HG02981 (cell line): Measurements from ENCODE around the gene CCDC152.
"Not testable (repeated sequence)": the region's sequence is repeated elsewhere in the genome, so short reads cannot be mapped to it uniquely, and the experiment has no call there.

ENCODE experiments used
- ATAC-seq: cut with Tn5 transposase; IDR thresholded peaks from one replicate; pipeline ENCODE4 v1.9.1; 2021; ENCODE audit warnings: mild to moderate bottlenecking, moderate library complexity; ENCODE audit not compliant: unreplicated experiment

CCDC152 gene

DNA sequence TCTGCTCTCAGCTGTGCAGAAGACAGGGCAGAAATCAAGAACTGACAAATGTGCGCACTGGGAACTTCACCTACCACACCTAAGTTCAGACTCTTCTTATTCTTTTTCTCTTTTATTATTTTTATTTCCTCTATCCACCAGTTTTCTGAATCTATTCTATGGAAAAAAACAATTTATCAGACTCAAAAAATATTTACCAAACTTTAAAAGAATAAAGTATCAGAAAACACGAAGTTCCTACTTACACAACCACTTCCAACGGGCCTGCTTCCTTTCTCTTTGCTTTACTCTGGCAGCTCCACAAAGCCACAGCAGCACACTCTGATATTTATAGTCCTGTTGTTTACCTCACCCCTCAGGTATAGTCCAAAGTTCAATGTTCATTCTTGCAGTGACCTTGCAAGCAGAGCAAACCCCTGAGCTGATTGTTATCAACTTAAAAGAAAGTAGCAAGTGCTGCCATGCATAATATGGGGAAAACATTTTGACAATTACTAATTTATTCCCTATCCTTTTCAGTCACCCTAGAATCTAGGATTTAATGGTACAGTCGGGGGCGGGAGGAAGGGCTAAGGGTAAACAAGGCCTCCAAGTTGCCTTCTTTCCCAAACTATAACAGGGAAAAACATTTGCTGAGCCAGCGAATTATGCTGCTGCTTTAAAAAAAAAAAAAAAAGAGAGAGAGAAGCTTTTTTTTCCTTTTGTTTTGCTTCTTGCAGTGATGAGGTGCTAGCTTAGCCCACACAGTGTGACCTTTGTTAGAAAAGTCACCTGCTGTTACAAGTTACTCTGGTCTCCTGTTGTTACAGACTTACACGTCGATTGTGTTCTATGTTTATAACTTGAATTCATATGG is 55.2 kb downstream of the CCDC152 start, which contains the start of gene SELENOP:
TSS of gene SELENOP (minus strand) at position 302 of the 856 bp plus-strand sequence. CDS start 3,539 bp downstream, outside the sequence.
- ATAC-seq: no peak

DNA sequence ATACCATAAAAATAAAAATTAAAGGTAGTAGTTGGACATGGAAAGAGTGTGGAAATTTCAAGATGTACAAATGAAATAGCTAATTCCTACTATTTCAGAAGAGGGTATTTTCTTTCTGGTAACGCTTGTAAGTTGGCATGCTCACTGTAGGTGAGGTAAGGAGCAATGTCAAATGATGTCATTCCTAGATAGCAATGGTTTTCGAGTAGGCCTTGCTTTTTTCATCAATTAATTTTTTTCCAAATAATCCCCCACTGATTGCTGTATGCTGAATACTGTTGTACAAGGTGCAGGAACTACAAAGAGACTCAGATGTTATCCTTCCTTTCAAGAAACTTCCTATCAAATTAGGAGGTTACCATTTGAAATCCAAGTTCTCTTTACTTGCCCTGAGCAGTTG is 56.0 kb downstream of the CCDC152 start:
- no peak for ATAC-seq

DNA sequence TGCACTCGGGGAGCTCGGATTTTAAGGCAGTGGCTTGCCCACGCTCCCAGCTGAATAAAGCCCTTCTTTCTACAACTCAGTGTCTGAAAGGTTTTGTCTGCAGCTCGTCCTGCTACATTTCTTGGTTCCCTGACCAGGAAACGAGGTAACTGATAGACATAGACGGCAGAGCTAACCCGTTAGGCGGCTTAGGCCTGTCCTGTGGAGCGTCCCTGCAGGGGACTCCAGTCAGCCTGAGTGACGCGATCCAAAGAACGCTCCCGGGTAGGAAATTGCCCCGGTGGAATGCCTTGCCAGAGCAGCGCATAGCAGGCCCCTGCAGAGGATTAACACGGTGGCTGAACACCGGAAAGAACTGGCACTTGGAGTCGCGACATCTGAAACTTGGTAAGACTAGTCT is 56.9 kb downstream of the CCDC152 start:
- ATAC-seq: no peak

DNA sequence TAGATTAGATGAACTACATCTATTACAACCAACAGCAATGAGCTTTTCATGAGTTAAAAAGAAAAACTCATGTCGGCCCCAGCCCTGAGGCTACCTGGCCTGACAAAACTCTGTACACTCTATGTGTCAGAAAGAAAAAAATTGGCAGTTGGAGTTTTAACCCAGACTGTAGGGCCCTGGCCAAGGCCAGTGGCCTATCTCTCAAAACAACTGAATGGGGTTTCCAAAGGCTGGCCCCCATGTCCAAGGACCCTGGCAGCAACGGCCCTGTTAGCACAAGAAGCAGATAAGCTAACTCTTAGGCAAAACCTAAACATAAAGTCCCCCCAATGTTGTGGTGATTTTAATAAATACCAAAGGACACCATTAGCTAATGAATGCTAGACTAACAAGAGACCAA is 59.9 kb downstream of the CCDC152 start:
- ATAC-seq: not testable (repeated sequence)

DNA sequence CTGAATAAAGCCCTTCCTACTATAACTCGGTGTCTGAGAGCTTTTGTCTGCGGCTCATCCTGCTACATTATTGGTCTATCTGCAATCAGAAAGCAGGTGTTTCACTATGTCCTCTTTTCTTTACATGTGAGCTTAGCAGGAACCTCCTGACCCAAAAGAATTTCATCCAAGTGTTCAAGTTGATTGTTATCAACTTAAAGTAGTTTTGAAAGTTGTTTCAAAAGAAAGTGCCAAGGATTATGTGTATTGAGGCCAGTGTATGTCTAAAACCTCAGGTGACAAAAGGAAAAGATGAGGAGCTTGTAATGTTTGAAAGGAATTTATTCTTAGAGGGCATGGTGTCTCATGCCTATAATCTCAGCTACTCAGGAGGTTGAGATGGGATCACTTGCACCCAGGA is 63.1 kb downstream of the CCDC152 start:
- ATAC-seq: no peak

DNA sequence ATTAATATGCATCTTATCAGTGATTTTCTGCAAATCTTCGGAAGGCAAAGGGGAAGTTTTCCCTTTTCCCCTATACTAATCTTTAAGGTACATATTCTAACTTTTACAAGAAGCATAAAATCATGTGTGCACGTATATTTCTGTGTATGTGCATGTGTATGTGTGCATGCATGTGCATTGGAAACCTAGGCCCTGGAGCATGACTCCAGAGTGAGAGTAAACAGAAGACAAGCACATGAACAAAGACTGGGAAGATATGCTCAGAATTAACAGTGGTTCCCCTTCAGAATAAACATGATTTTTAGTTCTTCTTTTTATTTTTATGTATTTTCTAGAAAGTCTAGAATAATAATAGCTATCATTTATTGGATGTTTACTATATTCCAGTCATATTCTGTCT is 65.9 kb downstream of the CCDC152 start:
- ATAC-seq: no peak

DNA sequence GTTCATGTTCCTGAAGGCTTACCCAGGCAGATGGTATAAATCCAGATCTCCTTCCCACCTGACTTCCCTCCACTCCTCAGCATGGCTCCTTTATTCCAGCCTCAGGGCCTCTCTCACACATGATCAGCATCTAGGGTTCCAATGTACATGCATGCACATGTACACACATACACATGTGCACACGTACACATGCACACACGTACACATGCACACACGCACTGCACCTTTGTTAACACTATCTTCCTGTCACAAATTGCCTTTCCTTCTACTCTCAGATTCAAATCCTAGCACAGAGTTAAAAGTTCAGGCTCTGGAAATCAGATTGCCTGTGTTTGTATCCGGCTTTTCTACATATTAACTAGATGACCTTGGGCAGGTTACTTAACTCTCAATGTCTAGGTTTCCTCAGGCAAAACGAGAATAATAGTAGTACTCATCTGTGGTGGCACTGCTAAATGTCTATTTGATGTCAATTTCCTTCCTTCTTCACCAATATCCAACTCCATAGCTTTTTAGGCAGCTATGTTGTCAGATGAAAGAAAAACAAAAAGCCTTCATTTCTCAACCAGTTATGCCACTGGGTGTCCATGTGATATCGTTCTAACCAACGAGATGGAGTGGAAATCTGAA is 67.8 kb downstream of the CCDC152 start:
- no peak for ATAC-seq

DNA sequence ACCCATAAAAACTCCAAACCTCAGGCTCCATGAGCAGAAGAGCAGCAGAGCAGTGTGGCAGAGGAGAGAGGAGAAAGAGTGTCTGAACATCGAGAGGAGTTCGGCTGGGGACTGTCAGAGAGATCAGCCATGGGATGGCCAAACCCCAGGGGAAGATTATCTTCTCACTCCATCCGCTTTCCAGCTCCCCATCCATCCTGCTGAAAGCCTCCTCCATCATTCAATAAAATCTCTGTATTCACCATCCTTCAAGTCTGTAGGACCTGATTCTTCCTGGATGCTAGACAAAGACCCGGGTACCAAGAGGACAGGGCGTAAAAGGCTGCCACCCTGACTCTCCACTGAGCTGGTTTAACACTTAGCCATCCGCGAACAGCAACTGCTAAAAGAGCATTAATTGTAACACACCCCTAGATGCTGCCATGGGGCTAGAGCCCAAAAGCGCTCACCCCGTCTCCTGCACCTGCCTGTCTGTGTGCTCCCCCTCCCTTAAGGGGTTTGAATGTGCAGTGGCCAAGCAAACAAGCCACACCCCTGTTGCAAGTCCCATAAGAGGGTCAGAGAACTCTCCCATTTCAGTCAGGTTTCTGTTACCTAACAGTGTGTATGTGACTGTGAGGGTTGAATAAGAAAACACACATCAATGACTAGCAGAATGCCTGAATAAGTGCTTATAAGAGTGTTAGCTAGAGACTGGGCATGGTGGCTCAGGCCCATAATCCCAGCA is 69.0 kb downstream of the CCDC152 start:
- ATAC-seq: no peak

DNA sequence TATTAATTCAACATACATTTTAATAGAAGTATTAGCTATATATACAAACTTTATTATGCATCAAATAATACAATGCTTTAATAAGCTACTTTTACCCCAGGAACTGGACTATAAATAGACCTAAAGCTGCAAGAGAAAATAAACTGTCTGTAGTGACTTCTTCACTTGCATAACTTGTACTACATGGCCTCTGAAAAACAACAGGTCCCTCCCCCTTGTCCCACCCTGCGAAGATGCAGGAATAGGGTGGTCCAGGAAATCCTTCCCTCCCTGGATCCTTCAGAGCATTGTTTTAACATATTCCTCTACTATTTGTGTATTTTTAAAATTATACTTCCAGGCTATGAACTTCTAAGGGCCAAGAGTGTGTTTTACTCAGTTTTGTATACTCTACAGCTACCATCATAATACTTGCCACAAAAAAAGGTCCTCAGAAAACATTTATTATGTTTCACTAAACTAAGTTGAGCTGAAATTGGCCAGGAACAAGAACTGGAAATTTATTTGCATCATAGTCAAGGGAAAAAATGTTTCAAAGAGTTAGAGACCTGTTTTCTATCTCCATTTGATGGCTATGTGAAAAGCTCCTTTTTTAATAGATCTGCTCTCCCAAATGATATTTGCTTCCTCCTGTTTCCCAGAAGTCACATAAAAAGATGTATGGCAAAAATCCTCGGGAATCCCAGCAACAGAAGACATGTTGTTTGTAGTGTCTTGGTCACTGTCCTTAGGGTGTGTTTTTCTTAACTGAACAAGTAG is 70.3 kb downstream of the CCDC152 start:
- ATAC-seq: no peak

DNA sequence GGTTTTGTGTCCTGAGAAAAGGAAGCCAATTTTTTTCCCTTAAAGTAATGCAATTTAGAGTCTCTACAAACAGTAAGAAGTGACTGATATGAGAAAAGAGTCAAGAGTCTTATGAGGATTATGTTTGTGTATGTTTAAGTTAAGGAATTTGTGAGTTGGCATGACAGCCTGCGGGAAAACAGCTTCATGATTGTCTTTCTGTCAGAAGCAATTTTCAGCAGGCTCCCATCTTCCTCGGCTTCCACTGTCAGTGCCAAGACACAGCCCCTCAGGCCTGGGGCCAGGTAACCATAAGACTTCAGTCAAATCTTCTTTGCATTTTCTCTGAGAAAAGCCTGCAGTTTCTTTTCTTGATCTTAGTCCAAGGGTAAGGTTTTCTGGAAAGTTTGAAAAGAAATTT is 72.1 kb downstream of the CCDC152 start:
- no peak for ATAC-seq

DNA sequence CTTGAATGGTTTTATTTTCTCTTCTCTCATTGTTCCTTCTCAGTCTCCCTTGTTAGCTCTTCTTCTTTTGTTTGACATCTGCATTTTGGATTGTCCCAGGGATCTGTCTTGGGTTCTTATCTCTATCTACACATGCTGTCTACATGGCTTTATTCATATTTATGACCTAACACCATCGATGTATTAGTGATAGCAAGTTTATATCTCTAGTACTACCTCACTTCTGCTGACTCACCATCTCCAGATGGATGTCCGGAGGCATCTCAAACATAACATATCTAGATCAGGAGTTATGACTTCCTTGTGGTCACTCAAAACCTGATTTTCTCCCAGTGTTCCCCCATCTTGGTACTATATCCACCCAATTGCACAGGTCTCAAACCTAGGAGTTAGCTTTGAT is 74.3 kb downstream of the CCDC152 start:
- no peak for ATAC-seq

DNA sequence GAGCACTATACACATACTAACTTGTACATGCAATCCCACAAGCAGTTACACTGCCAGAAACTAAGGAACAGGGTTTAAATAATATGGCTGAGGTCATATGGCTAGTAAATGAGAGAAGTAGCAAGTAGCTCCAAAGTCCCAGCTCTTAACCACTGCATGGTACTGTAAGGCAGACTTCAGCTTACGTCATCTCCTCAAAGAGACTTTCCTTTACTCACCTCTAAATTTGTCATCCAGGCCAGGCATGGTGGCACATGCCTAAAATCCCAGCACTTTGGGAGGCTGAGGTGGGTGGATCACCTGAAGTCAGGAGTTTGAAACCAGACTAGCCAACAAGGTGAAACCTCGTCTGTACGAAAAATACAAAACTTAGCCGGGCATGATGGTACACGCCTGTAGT is 75.4 kb downstream of the CCDC152 start:
- no peak for ATAC-seq

DNA sequence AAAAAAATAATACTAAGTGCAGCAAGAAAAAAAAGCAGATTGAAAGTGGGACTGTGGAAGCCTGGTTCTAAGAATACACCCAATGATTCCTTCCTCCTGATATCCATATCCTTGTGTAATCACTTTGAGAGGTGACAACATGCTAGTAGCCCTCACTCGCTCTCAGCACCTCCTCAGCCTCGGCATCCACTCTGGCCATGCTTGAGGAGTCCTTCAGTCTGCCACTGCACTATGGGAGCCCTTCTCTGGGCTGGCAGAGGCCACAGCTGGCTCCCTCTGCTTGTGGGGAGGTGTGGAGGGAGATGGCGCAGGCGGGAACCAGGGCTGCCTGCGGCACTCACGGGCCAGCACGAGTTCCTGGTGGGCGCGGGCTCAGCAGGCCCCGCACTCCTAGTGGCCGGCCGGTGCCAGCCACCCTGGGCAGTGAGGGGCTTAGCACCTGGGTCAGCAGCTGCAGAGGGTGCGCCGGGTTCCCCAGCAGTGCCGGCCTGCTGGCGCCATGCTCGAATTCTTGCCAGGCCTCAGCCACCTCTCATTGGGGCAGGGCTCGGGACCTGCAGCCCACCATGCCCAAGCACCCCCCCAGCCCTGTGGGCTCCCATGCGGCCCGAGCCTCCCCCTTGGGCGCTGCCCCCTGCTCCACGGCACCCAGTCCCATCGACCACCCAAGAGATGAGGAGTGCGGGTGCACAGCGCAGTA is 79.6 kb downstream of the CCDC152 start:
- no peak for ATAC-seq

DNA sequence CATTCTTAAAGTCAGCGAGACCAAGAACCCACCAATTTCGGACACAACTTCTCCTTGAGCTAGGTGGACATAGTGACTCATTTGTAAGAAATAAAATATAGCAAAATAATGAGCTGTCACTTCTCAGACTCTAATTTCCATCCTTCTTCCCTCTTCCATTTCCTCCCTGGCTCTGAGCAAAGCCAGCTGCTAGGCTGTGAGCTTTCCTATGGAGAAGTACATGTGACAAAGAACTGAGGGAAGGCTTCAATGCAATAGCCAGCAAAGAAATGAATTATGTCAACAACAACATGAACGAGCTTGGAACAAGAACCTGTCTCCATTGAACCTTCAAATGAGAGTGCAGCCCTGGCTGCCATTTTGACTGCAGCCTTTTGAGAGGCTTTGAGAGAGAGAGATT is 81.0 kb downstream of the CCDC152 start:
- no peak for ATAC-seq

DNA sequence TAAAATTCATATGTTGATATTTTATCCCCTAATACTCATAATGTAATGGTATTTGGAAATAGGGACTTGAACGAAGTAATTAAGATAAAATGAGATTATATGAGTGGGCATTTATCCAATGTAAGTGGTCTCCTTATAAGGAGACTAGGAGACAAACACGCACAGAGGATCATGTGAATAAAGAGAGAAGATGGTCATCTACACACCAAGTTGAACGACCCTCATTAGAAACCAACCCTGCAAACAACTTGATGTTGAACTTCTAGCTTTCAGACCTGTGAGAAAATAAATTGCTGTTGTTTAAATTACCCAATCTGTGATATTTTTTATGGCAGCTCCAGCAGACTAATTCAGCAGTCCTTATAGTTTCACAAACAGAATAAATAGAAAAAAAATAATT is 82.6 kb downstream of the CCDC152 start:
- ATAC-seq: no peak

DNA sequence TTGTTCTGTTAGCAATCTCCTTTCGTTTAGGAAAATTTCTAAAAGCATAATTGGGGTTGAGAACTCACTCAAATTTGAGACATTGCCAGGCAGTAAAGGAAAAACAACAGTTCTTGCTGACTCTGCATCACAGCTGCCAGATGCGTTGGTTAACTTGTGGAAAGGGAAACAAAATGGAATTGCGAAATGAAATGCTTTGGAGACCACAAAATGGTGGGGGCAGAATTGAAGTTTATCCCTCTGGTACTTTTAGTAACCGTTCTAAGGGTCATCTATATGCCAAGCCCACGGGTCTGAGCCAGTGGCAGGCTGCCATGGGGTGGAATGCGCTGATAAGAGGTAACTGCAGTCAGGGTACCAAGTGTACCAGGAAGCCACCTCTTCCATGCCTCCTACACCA is 83.7 kb downstream of the CCDC152 start:
- no peak for ATAC-seq

DNA sequence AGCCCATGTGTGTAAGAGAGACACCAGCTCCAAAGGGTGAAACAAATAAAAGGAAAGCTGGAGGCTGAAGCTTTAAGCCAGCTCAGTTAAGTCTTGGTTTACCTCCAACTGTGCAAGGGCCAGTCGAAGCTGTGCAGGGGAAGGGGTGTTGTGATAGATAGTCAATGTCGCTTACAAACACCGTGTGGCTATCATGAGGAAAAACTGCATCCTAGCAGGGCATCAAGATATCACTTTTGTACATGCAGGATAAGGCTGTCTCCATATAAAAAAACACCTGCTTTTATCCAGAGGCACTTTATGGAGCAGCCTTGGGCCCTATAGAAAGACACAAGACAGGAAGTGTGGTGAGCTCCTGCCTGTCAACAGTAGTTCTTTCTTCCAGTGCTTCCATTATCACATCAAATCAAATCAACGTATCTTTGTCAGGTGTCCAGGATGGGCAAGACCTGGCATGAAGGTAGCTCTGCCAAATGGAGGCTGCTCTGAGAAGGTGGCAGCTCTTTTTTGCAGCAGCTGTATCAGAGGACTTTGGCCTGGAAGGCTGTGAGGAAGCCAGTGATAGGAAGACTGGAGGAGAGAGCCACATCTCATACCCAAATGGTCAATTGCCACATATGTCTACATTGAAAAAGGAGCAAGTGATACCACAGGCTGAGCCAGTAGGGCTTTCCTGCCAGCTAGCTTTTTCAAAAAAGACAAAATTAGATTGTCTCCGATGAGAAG is 84.4 kb downstream of the CCDC152 start:
- no peak for ATAC-seq

DNA sequence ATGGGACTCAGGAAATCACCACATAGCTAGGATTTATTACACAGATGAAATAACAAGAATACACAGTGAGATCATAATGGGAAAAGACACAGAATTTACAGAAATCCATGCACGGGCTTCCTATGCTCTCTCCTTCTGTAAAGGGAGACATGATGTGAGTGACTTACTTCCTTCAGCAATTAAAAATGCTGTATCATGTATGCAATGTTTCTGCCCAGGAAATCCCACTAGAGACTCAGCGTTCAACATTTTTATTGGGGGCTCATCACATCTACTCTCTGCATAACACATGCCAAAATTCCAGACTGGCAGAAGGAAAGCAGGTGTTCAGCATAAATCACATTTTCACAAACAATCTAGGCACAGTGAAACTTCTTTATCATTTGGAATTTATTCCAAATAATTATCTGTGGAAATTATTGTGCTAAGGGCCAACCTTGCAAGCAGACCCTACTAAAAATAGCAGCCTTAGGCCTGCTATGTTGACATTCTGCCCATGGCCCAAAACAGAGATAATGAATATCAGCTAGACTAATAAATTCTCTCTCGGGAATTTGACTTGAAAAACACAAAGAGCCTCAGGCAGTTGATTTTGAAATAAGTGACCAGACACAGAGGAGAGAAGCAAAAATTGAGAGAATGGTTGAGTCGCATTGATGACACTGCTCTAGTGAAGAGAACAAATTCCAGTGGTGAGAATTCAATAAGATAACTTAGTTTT is 86.5 kb downstream of the CCDC152 start:
- ATAC-seq: no peak

DNA sequence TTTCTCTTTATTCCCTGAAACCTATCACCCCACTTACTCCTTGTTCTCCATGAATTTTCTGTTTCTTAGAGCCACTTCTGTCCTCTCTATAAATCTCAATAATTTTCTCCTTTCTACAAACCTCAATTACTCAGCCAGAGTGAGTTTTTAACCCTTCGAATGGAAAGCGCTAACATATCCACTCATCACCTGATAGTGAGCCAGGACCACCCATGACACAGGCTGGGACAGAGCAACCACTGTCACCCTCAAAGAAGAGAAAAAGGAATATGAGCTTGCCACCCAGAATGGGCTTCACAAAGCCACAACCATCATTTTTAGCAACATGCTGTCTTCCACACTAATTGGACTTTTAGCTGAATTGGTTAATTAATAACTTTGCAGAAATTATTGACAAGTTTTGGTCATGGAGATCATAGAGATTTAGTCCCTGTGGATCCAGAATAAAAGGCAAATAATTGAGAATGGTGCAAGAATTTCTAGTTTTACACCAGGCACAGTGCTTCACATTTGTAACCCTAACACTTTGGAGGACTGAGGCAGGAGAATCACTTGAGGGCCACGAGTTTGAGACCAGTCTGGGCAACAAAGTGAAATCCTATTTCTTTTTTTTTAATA is 87.2 kb downstream of the CCDC152 start:
- no peak for ATAC-seq
